Activated T-helper 2 cell treated with anti-CD3 and anti-CD28 coated beads, Interferon-gamma antibody, Interleukin-2, Interleukin-4, amounts not matched to agents 10 μg/mL and 5 μg/mL and 100 μg/mL, durations not matched to agents 14 hours and 24 hours and 36 hours (primary cell): ENCODE data around the gene SF3A2. TPM values are rescaled to one million over a fixed set of nuclear protein-coding genes. Genes with fewer than 3 reads are reported as not detected.

ENCODE experiments used
- DNase-seq: peaks from one replicate; pipeline ENCODE4 v3.0.0; 2021; ENCODE audit warnings: low spot score
- H3K27ac Mint-ChIP-seq: one replicate; pipeline ENCODE4 v1.8.0; 2021; ENCODE audit warnings: mixed read lengths
- H3K27me3 Mint-ChIP-seq: one replicate; pipeline ENCODE4 v1.8.0; 2021; ENCODE audit warnings: low read depth, mixed read lengths
- H3K36me3 Mint-ChIP-seq: one replicate; pipeline ENCODE4 v1.8.0; 2021; ENCODE audit warnings: low read depth, mixed read lengths
- H3K4me1 Mint-ChIP-seq: one replicate; pipeline ENCODE4 v1.8.0; 2021; ENCODE audit warnings: low read depth, mixed read lengths
- H3K4me3 Mint-ChIP-seq: one replicate; pipeline ENCODE4 v1.8.0; 2021; ENCODE audit warnings: low read depth, mild to moderate bottlenecking, moderate library complexity, mixed read lengths
- H3K9me3 Mint-ChIP-seq: one replicate; pipeline ENCODE4 v1.8.0; 2021; ENCODE audit warnings: mixed read lengths
- intact Hi-C: fragments of 100-400 bp; cut with micrococcal nuclease; formaldehyde crosslinking; loops from one replicate; pipeline ENCODE4 v1.15.1; 2023
- total RNA-seq: library from RNA; stranded (reverse); gene quantifications from 2 replicates; pipeline ENCODE4 v1.2.3, GENCODE V29; 2022

The SF3A2 gene
- total RNA-seq, 1 donor from 2014 or later = 153 TPM

DNA sequence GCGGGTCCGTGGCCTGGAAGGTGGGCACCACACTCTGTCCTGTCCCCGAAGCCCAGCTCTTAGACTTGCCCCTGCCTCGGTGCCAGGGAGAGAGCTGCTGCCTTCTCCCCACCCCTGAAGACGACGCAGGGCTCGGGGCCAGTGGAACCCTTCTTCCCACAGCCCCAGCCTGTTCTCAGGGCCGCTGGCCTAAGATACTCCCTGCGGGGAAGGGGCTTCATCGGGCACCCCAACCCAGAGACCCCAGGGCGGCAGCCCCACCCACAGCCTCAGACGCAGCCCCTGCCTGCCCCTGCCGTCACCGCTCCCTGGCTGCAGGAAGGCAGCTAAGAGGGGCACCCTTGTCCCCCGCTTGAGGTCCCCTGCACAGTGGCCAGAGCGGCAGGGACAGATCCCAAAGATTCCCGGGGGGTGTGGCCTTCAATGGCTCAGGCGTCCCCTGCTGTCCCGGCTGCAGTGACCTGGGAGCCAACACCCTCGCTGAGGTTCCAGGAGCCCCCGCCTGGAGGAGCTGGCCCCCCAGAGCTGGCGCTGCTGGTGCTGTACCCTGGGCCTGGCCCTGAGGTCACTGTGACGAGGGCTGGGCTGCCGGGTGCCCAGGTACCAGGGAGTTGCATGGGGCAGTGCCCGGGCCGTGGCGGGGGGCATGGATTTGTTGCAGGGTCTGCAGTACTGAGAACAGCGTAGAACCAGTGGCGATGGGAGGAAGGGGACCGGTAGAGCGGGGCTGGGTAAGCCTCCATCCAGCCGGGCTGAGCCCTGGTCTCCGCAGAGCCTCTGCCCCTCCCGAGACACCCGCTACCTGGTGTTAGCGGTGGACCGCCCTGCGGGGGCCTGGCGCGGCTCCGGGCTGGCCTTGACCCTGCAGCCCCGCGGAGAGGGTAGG lies 13.5 kb downstream of the SF3A2 start:
- Mint-ChIP-seq H3K4me1 (no peaks in the 10 kb centered on the region), H3K27me3 (peaks cover 12% of the 10 kb centered on the region), H3K9me3 (no peaks in the 10 kb centered on the region), H3K36me3 (peaks cover 12% of the 10 kb centered on the region), H3K27ac (no peak overlapping the region), H3K4me3 (no peak overlapping the region)
- intact Hi-C loops = no loop called here
- DNase-seq = no peak

- DNase-seq = no peak
- Mint-ChIP-seq H3K4me3 (no peak overlapping the region), H3K36me3 (peaks cover 9% of the 10 kb centered on the region), H3K9me3 (no peaks in the 10 kb centered on the region), H3K27me3 (peaks cover 12% of the 10 kb centered on the region), H3K27ac (no peak overlapping the region), H3K4me1 (no peaks in the 10 kb centered on the region)
- intact Hi-C loops = no loop called here
Measured at GRCh38 chr19:2250766-2251105, 14.1 kb downstream of the SF3A2 start.

DNA sequence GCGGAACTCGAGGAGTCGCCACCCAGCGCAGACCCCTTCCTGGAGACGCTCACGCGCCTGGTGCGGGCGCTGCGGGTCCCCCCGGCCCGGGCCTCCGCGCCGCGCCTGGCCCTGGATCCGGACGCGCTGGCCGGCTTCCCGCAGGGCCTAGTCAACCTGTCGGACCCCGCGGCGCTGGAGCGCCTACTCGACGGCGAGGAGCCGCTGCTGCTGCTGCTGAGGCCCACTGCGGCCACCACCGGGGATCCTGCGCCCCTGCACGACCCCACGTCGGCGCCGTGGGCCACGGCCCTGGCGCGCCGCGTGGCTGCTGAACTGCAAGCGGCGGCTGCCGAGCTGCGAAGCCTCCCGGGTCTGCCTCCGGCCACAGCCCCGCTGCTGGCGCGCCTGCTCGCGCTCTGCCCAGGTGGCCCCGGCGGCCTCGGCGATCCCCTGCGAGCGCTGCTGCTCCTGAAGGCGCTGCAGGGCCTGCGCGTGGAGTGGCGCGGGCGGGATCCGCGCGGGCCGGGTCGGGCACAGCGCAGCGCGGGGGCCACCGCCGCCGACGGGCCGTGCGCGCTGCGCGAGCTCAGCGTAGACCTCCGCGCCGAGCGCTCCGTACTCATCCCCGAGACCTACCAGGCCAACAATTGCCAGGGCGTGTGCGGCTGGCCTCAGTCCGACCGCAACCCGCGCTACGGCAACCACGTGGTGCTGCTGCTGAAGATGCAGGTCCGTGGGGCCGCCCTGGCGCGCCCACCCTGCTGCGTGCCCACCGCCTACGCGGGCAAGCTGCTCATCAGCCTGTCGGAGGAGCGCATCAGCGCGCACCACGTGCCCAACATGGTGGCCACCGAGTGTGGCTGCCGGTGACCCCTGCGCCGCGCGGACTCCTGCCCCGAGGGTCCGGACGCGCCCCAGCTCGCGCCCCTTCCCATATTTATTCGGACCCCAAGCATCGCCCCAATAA lies 14.8 kb downstream of the SF3A2 start:
- H3K36me3 Mint-ChIP-seq = peaks cover 5% of the 10 kb centered on the region
- intact Hi-C loops = no loop called here
- H3K27ac Mint-ChIP-seq = no peak overlapping the region
- no peaks in the 10 kb centered on the region for H3K4me1 Mint-ChIP-seq
- H3K27me3 Mint-ChIP-seq = peaks cover 12% of the 10 kb centered on the region
- no peak for DNase-seq
- no peaks in the 10 kb centered on the region for H3K9me3 Mint-ChIP-seq
- no peak overlapping the region for H3K4me3 Mint-ChIP-seq

DNA sequence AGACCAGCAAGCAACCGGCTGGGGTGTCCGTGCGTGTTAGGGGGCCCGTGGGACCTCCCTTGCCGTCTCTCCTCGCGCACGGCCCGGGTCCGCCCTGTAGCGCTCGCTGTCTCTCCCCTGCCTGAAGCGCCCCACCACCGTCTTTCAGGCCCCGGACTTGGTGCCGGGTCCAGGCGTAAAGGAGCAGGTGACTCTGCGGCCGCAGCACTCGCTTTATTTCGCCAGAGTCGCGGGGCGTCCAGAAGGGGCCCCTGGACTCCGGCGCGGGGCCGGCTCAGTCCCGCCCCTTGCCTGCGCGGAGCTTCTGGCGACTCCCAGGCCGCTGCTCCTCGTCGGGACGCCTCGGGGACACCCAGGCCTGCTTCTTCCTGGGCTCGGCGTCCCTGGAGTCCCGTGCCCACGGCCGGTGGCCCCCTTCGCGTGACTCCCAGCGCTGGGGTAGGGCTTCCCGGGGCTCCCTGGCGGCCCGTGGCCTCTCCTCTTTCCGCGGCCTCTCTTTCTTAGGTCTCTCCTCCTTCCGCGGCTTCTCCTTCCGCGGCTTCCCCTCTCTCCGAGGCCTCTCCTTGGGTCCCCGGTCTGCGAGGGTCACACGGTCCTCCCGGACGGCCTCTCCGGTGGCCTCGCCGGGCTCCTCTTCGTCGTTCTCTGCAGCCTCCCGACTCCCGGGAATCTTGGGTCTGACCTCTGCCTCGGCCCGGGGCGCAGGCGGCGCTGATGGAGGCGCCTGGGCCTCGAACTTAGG lies 15.6 kb downstream of the SF3A2 start:
- no peak overlapping the region for H3K4me3 Mint-ChIP-seq
- no peak for DNase-seq
- no peaks in the 10 kb centered on the region for H3K4me1 Mint-ChIP-seq
- H3K36me3 Mint-ChIP-seq = no peaks in the 10 kb centered on the region
- H3K27ac Mint-ChIP-seq = no peak overlapping the region
- peaks cover 12% of the 10 kb centered on the region for H3K27me3 Mint-ChIP-seq
- intact Hi-C loops = no loop called here
- no peaks in the 10 kb centered on the region for H3K9me3 Mint-ChIP-seq

DNA sequence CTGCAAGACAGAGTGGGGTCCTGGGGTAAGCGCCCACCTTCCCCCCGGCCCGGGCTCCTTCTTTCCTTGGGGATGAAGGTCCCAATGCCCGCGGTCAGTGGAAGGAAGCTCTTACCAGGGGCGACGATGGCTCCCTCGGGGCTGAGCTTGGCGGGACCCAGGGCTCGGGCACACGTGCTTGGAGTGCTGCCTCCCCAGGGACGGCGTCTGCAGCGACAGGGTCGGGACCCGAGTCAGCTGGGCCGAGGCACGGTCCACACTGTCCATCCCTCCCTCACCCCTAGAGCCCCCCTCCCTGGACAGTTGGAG lies 16.1 kb downstream of the SF3A2 start:
- DNase-seq = no peak
- Mint-ChIP-seq H3K36me3 (no peaks in the 10 kb centered on the region), H3K27me3 (peaks cover 12% of the 10 kb centered on the region), H3K4me3 (no peak overlapping the region), H3K27ac (no peak overlapping the region), H3K9me3 (no peaks in the 10 kb centered on the region), H3K4me1 (no peaks in the 10 kb centered on the region)
- intact Hi-C loops = no loop called here

DNA sequence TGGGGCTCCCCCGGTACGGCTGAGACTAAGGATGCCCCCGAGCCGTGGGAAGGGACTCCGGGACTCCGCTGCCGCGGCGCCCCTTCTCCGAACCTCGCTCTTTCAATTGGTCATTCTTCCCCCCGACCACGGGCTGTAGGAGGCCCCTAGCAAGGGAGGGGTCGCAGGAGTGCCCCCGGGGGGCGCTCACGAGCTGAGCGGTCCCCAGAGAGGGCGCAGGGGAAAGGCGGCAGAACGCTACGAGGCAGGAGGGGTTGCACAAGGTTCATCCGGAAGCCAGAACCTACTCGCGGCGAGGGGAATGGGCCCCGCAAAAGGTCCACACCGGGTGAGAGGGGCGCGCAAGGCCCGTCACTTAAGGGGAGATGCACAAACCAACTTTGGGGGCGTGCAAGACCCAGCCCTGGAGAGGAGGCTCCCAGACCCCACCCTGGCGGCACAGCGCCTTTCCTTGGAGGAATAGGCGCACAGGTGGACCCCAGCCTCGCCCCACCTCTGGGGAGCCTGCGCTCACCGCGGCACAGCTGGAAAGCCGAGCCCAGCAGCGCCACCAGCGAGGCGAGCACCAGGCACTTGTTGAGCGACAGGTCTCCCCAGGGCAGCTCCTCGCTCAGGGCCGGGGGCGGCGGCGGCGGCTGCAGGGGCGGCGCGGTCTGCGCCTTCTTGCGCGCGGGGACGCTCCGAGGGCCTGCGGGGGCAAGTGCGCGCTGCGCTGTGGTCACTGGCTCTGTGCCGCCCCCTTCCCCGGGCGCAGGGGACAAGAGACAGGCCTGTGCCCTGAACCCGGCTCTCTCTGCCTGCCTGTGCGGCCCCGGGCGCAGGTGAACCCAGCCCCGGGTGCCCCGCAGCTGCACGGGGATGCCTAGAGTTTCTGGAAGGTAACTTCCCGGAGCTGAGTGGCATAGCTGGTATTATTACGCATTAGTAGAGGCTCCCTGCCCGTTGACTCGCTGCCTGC lies 16.8 kb downstream of the SF3A2 start:
- Mint-ChIP-seq H3K27me3 (peaks cover 12% of the 10 kb centered on the region), H3K36me3 (no peaks in the 10 kb centered on the region), H3K4me3 (peak overlapping the region; percentile 21), H3K9me3 (no peaks in the 10 kb centered on the region), H3K27ac (no peak overlapping the region), H3K4me1 (peaks cover 6% of the 10 kb centered on the region)
- intact Hi-C loops = no loop called here
- no peak for DNase-seq

- Mint-ChIP-seq H3K9me3 (no peaks in the 10 kb centered on the region), H3K27me3 (peaks cover 12% of the 10 kb centered on the region), H3K27ac (no peak overlapping the region), H3K4me1 (peaks cover 10% of the 10 kb centered on the region), H3K36me3 (no peaks in the 10 kb centered on the region), H3K4me3 (no peak overlapping the region)
- DNase-seq = no peak
- intact Hi-C loops = no loop called here
Measured at GRCh38 chr19:2254064-2254872, 17.6 kb downstream of the SF3A2 start.

DNA sequence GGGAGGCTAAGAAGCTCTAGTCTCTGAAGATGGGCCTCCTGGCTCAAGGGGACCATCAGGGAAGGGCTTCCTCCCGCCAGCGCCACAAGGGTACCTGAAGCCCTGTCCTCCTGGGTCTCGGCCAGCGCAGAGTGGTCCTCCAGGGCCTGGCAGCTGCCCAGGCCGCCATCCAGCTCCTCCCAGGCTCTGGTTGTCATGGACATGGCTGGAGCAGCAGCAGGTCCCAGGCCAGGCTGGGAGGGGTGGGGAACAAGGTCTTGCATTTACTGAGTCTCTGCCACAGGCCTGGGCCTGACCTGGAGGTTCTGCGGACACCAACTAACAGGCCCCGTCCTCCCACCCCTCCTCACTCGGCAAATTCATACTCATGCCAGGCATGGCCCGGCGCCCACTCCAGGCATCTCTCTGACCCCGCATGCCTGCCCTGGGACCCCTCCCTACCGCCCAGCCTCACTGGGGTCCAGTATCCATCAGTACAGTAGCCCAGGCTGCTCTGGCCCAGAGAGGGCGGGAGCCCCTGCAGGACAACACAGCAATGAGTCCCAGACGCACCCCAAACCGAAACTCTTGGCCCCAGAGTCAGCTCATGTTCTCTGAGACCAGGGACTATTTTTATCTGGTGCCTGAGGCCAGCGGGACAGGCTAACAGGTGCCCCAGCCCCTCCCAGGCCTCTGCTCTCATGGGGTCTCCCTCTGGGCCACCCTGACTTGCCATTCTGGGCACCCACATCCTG lies 18.7 kb downstream of the SF3A2 start:
- H3K27ac Mint-ChIP-seq = no peak overlapping the region
- no peaks in the 10 kb centered on the region for H3K9me3 Mint-ChIP-seq
- H3K36me3 Mint-ChIP-seq = no peaks in the 10 kb centered on the region
- H3K4me3 Mint-ChIP-seq = no peak overlapping the region
- peaks cover 12% of the 10 kb centered on the region for H3K27me3 Mint-ChIP-seq
- peaks cover 14% of the 10 kb centered on the region for H3K4me1 Mint-ChIP-seq
- no peak for DNase-seq
- intact Hi-C loops = no loop called here

GRCh38 chr19:2255982-2256685 lies 19.5 kb downstream of the SF3A2 start, which contains the start of gene JSRP1:
JSRP1 (minus strand) TSS chr19:2256417; CDS start chr19:2255314, 1,103 bp downstream.
- Mint-ChIP-seq H3K4me3 (no peak within 1 kb of the TSS), H3K27me3 (peaks cover 12% of the 10 kb centered on the region), H3K4me1 (peaks cover 16% of the 10 kb centered on the region), H3K27ac (peak within 1 kb of the TSS; percentile 71), H3K36me3 (no peaks in the 10 kb centered on the region), H3K9me3 (no peaks in the 10 kb centered on the region)
- no peak for DNase-seq
- intact Hi-C loops = no loop called here

GRCh38 chr19:2259336-2259735 lies 22.7 kb downstream of the SF3A2 start:
- DNase-seq = no peak
- no peaks in the 10 kb centered on the region for H3K27me3 Mint-ChIP-seq
- peaks cover 17% of the 10 kb centered on the region for H3K4me1 Mint-ChIP-seq
- H3K9me3 Mint-ChIP-seq = no peaks in the 10 kb centered on the region
- no peak overlapping the region for H3K4me3 Mint-ChIP-seq
- peak overlapping the region; percentile 80 for H3K27ac Mint-ChIP-seq
- no peaks in the 10 kb centered on the region for H3K36me3 Mint-ChIP-seq
- intact Hi-C loops = no loop called here
